ENCODE data around the gene CDKAL1. TPM values are rescaled to one million over a fixed set of nuclear protein-coding genes. Genes with fewer than 3 reads are reported as not detected.

The CDKAL1 gene
- total RNA-seq, 1 experiment from 2014 or later = 20.6 TPM

GRCh38 chr6:20952699-20953474 is 418.6 kb downstream of the CDKAL1 start (continued):
- TF ChIP-seq ZNF512 (CRISPR knock-in tag; IDR thresholded peaks at IDR 0.05; ENCODE audit: borderline replicate concordance) = no peak
- TF ChIP-seq NR2C2 (CRISPR knock-in tag; IDR thresholded peaks at IDR 0.05) = no peak
- no peak for TF ChIP-seq ZNF671 (CRISPR knock-in tag; IDR thresholded peaks at IDR 0.05)
- TF ChIP-seq CTCF (IDR thresholded peaks at IDR 0.05) = no peak
- no peak for TF ChIP-seq GRHL2 (CRISPR knock-in tag; IDR thresholded peaks at IDR 0.05; ENCODE audit: insufficient replicate concordance, severe bottlenecking)
- no peak for TF ChIP-seq ZNF317 (CRISPR knock-in tag; IDR thresholded peaks at IDR 0.05; ENCODE audit: borderline replicate concordance, low read depth)
- TF ChIP-seq FOXK1 (CRISPR knock-in tag; IDR thresholded peaks at IDR 0.05) = no peak
- TF ChIP-seq ZNF121 (CRISPR knock-in tag; IDR thresholded peaks at IDR 0.05) = no peak
- TF ChIP-seq ELF4 (CRISPR knock-in tag; IDR thresholded peaks at IDR 0.05; ENCODE audit: low read depth) = no peak
- no peak for TF ChIP-seq ZNF232 (CRISPR knock-in tag; IDR thresholded peaks at IDR 0.05)
- TF ChIP-seq CREB1 (CRISPR knock-in tag; IDR thresholded peaks at IDR 0.05) = no peak
- no peak for TF ChIP-seq GABPB1 (CRISPR knock-in tag; IDR thresholded peaks at IDR 0.05)
- TF ChIP-seq HMGXB4 (CRISPR knock-in tag; IDR thresholded peaks at IDR 0.05) = no peak

GRCh38 chr6:20954315-20954714 is 420.1 kb downstream of the CDKAL1 start:
- no peak for DNase-seq (ENCODE audit: low spot score)
- CTCF ChIA-PET = no interaction called here
- no peak for TF ChIP-seq ERG (CRISPR knock-in tag; IDR thresholded peaks at IDR 0.05)
- TF ChIP-seq ATF3 (CRISPR knock-in tag; conservative IDR thresholded peaks at IDR 0.05) = no peak
- TF ChIP-seq IRF1 (CRISPR knock-in tag; IDR thresholded peaks at IDR 0.05) = no peak
- TF ChIP-seq ZNF416 (CRISPR knock-in tag; IDR thresholded peaks at IDR 0.05) = no peak
- no peak for TF ChIP-seq ATF1 (CRISPR knock-in tag; IDR thresholded peaks at IDR 0.05)
- no peak for TF ChIP-seq NFE2L1 (CRISPR knock-in tag; IDR thresholded peaks at IDR 0.05)
- no peak for TF ChIP-seq ZBTB43 (CRISPR knock-in tag; IDR thresholded peaks at IDR 0.05)
- TF ChIP-seq ATF2 (CRISPR knock-in tag; IDR thresholded peaks at IDR 0.05; ENCODE audit: borderline replicate concordance, low read depth) = no peak
- no peak for TF ChIP-seq FOXK1 (CRISPR knock-in tag; IDR thresholded peaks at IDR 0.05)
- TF ChIP-seq CREB1 (CRISPR knock-in tag; IDR thresholded peaks at IDR 0.05) = no peak
- TF ChIP-seq PREB (CRISPR knock-in tag; IDR thresholded peaks at IDR 0.05; ENCODE audit: borderline replicate concordance) = no peak
- no peak for TF ChIP-seq NR1H2 (CRISPR knock-in tag; IDR thresholded peaks at IDR 0.05)
- TF ChIP-seq ZNF263 (CRISPR knock-in tag; IDR thresholded peaks at IDR 0.05; ENCODE audit: low read depth) = no peak

More at GRCh38 chr6:20954315-20954714, 420.1 kb downstream of the CDKAL1 start:
- Mint-ChIP-seq H3K4me1 (peaks cover 59% of the 10 kb centered on the region), H3K9me3 (no peaks in the 10 kb centered on the region), H3K27me3 (ENCODE audit: low read depth) (no peaks in the 10 kb centered on the region), H3K4me3 (no peak overlapping the region), H3K27ac (no peak overlapping the region), H3K36me3 (no peaks in the 10 kb centered on the region)
- POLR2A ChIA-PET = no interaction called here
- ATAC-seq = no peak
